ENCODE measurements around the gene ADM2.

Gene ADM2

GRCh38 chr22:50461536-50461935, 19.8 kb upstream of the ADM2 start:
- no peaks in the 10 kb centered on the region for H4K20me1 ChIP-seq (ENCODE audit: control insufficient read depth, insufficient read depth, low read depth, low read length)
- peaks cover 97% of the 10 kb centered on the region for H3K36me3 ChIP-seq (ENCODE audit: control insufficient read depth, low read length)
- no peak overlapping the region for H3K4me3 ChIP-seq (ENCODE audit: low read length)
- H3K4me2 ChIP-seq (ENCODE audit: low read length) = no peak overlapping the region
- H3K9me3 ChIP-seq (ENCODE audit: control insufficient read depth, insufficient read depth, low read length) = no peaks in the 10 kb centered on the region
- no peak overlapping the region for H3K27ac ChIP-seq (ENCODE audit: low read depth, low read length)
- H3K9me2 ChIP-seq (replicated peaks; ENCODE audit: control insufficient read depth, low read length) = no peaks in the 10 kb centered on the region
- H3F3A ChIP-seq (ENCODE audit: control insufficient read depth, insufficient read depth) = no peaks in the 10 kb centered on the region
- no peak for TF ChIP-seq EZH2phosphoT487 (IDR thresholded peaks at IDR 0.05; ENCODE audit: borderline replicate concordance, low read length)
- no peak for TF ChIP-seq CTCF (IDR thresholded peaks at IDR 0.05; ENCODE audit: low read depth, low read length, poor library complexity, severe bottlenecking)
- no peaks in the 10 kb centered on the region for H3K27me3 ChIP-seq (ENCODE audit: control insufficient read depth, low read length)
- H3K4me1 ChIP-seq (ENCODE audit: control insufficient read depth, low read length) = no peaks in the 10 kb centered on the region
- H3K79me2 ChIP-seq (ENCODE audit: control insufficient read depth, low read length) = peaks cover 22% of the 10 kb centered on the region

GRCh38 chr22:50461979-50462540, 19.3 kb upstream of the ADM2 start:
- Histone ChIP-seq H3K79me2 (ENCODE audit: control insufficient read depth, low read length) (peaks cover 27% of the 10 kb centered on the region), H3K9me2 (replicated peaks; ENCODE audit: control insufficient read depth, low read length) (no peaks in the 10 kb centered on the region), H3K36me3 (ENCODE audit: control insufficient read depth, low read length) (peaks cover 97% of the 10 kb centered on the region), H3K27ac (ENCODE audit: low read depth, low read length) (no peak overlapping the region), H3K4me1 (ENCODE audit: control insufficient read depth, low read length) (no peaks in the 10 kb centered on the region), H3K27me3 (ENCODE audit: control insufficient read depth, low read length) (no peaks in the 10 kb centered on the region), H3F3A (ENCODE audit: control insufficient read depth, insufficient read depth) (no peaks in the 10 kb centered on the region), H3K9me3 (ENCODE audit: control insufficient read depth, insufficient read depth, low read length) (no peaks in the 10 kb centered on the region), H3K4me2 (ENCODE audit: low read length) (no peak overlapping the region), H4K20me1 (ENCODE audit: control insufficient read depth, insufficient read depth, low read depth, low read length) (no peaks in the 10 kb centered on the region), H3K4me3 (ENCODE audit: low read length) (no peak overlapping the region)
- TF ChIP-seq EZH2phosphoT487 (IDR thresholded peaks at IDR 0.05; ENCODE audit: borderline replicate concordance, low read length) = no peak
- no peak for TF ChIP-seq CTCF (IDR thresholded peaks at IDR 0.05; ENCODE audit: low read depth, low read length, poor library complexity, severe bottlenecking)

GRCh38 chr22:50463188-50463900, 18.0 kb upstream of the ADM2 start:
- no peak overlapping the region for H3K27ac ChIP-seq (ENCODE audit: low read depth, low read length)
- H3K9me2 ChIP-seq (replicated peaks; ENCODE audit: control insufficient read depth, low read length) = no peaks in the 10 kb centered on the region
- TF ChIP-seq CTCF (IDR thresholded peaks at IDR 0.05; ENCODE audit: low read depth, low read length, poor library complexity, severe bottlenecking) = no peak
- no peak for TF ChIP-seq EZH2phosphoT487 (IDR thresholded peaks at IDR 0.05; ENCODE audit: borderline replicate concordance, low read length)
- no peaks in the 10 kb centered on the region for H3K27me3 ChIP-seq (ENCODE audit: control insufficient read depth, low read length)
- H4K20me1 ChIP-seq (ENCODE audit: control insufficient read depth, insufficient read depth, low read depth, low read length) = no peaks in the 10 kb centered on the region
- no peaks in the 10 kb centered on the region for H3F3A ChIP-seq (ENCODE audit: control insufficient read depth, insufficient read depth)
- no peak overlapping the region for H3K4me3 ChIP-seq (ENCODE audit: low read length)
- H3K9me3 ChIP-seq (ENCODE audit: control insufficient read depth, insufficient read depth, low read length) = no peaks in the 10 kb centered on the region
- H3K4me1 ChIP-seq (ENCODE audit: control insufficient read depth, low read length) = peaks cover 8% of the 10 kb centered on the region
- H3K36me3 ChIP-seq (ENCODE audit: control insufficient read depth, low read length) = peaks cover 100% of the 10 kb centered on the region
- H3K79me2 ChIP-seq (ENCODE audit: control insufficient read depth, low read length) = peaks cover 36% of the 10 kb centered on the region
- no peak overlapping the region for H3K4me2 ChIP-seq (ENCODE audit: low read length)
